ENCODE results near the gene TMEM121B.

TMEM121B gene

DNA sequence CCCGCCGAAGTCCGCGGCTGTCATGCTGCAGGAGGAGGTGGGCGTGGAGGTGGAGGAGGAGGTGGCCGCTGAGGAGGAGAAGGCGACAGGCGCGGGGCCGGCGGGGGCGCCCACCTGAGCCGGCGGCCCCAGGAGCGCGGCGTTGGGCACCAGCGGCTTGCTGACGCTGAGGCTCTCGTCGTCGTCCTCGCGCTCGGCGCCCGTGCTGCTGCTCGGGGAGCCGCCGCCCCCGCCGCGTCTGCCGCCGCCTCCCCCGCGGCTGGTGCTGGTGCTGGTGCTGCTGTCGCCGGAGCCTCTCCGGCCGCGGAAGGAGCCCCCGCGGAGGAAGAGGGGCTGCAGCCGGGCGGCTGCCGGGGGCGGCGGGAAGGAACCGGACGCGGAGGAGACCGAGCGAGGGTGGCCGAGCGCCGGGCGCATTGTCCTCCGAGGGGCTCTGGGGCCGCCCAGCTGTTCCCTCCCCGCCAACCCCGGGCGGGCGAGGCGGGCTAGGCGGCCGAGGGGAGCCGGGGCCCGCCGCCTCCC lies 388 bp downstream of the TMEM121B start:
- no peak for TF ChIP-seq EZH2 (IDR thresholded peaks at IDR 0.05; ENCODE audit: borderline replicate concordance, low read length)
- TF ChIP-seq, protein P1, sequence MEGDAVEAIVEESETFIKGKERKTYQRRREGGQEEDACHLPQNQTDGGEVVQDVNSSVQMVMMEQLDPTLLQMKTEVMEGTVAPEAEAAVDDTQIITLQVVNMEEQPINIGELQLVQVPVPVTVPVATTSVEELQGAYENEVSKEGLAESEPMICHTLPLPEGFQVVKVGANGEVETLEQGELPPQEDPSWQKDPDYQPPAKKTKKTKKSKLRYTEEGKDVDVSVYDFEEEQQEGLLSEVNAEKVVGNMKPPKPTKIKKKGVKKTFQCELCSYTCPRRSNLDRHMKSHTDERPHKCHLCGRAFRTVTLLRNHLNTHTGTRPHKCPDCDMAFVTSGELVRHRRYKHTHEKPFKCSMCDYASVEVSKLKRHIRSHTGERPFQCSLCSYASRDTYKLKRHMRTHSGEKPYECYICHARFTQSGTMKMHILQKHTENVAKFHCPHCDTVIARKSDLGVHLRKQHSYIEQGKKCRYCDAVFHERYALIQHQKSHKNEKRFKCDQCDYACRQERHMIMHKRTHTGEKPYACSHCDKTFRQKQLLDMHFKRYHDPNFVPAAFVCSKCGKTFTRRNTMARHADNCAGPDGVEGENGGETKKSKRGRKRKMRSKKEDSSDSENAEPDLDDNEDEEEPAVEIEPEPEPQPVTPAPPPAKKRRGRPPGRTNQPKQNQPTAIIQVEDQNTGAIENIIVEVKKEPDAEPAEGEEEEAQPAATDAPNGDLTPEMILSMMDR (IDR thresholded peaks at IDR 0.05; ENCODE audit: low read length), result no peak
- no peak overlapping the region; the same call in 1 of the 2 replicates for H3K9ac ChIP-seq (ENCODE audit: low read length)
- H3K27ac ChIP-seq (ENCODE audit: low read depth, low read length, poor library complexity, severe bottlenecking), result no peak overlapping the region

DNA sequence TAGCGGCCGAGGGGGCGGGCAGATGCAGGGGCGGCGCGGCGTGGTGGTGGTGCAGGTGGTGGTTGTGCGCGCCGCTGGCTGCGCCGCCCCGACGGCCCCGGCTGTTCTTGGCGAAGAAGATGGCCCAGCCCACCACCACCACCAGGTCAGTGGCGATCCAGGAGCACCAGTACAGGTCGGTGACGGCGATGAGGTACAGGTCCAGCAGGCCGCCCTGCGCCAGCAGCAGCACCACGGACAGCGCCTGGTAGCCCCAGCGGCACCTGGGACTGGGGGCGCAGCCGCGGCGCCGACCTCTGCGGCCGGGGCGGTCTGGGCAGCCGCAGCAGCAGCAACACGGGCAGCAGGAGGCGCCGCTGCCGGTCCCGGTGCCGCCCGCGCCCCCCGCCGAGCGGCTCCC lies 879 bp downstream of the TMEM121B start:
- H3K4me1 ChIP-seq (ENCODE audit: insufficient read depth, low read length, severe bottlenecking), result no peaks in the 10 kb centered on the region
- no peak overlapping the region for H3K9ac ChIP-seq (ENCODE audit: low read length)

More for the DNA sequence above, 388 bp downstream of the TMEM121B start:
- Histone ChIP-seq H2AFZ (ENCODE audit: low read length) (no peak overlapping the region), H3K4me2 (ENCODE audit: low read length) (peak overlapping the region; percentile 71), H3K4me1 (ENCODE audit: insufficient read depth, low read length, severe bottlenecking) (no peaks in the 10 kb centered on the region), H3K36me3 (ENCODE audit: insufficient read depth, low read length) (no peaks in the 10 kb centered on the region), H3F3A (ENCODE audit: insufficient read depth, low read length) (no peaks in the 10 kb centered on the region), H3K9me3 (ENCODE audit: low read length) (no peaks in the 10 kb centered on the region), H3K4me3 (ENCODE audit: low read depth, low read length, poor library complexity, severe bottlenecking) (peak overlapping the region; percentile 60), H3K27me3 (ENCODE audit: insufficient read depth, low read length) (no peaks in the 10 kb centered on the region), H3K9me2 (ENCODE audit: low read depth, low read length) (no peaks in the 10 kb centered on the region), H4K20me1 (ENCODE audit: insufficient read depth, low read length) (no peaks in the 10 kb centered on the region), H3K79me2 (ENCODE audit: insufficient read depth, low read length) (no peaks in the 10 kb centered on the region)

DNA sequence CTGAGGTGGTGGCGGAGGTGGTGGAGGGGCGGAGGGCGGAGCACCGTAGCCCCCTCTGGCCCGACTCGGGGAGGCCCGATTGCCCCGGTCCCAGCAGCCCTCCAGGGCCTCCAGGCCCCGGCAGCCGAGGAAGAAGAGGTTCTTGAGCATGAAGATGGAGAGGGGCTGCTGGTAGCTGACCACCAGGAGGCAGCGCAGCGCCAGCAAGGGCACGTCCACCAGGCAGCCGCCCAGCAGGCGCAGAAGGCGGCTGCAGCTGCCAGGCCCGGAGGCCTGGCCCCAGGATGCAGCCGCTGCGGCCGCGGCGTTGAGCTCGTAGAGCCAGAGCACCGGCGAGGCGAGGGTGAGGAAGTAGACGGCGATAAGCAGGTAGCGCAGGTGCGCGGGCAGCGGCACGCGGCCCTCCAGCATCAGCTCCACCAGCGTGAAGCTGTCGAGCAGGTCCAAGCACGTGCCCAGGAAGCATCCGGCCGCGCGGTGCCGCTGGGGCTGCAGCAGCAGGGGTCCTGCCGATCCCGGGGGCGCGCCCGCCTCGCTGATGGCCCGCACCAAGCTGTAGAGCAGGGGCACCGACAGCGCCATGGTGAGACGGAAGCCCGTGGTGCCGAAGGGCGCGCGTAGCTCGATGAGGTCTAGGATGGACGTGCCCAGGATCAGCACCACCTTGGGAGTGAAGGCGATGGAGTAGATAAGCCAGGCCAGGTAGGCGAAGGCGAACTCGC lies 1.5 kb downstream of the TMEM121B start:
- Histone ChIP-seq H3K27me3 (ENCODE audit: insufficient read depth, low read length) (0 out of 2 replicates have a peak, but pooled peaks cover 4% of the 10 kb centered on the region), H2AFZ (ENCODE audit: low read length) (no peak overlapping the region), H3K4me2 (ENCODE audit: low read length) (no peak overlapping the region), H3K36me3 (ENCODE audit: insufficient read depth, low read length) (no peaks in the 10 kb centered on the region), H3K79me2 (ENCODE audit: insufficient read depth, low read length) (no peaks in the 10 kb centered on the region), H3K9me2 (ENCODE audit: low read depth, low read length) (no peaks in the 10 kb centered on the region), H3F3A (ENCODE audit: insufficient read depth, low read length) (no peaks in the 10 kb centered on the region), H3K9ac (ENCODE audit: low read length) (no peak overlapping the region), H3K4me1 (ENCODE audit: insufficient read depth, low read length, severe bottlenecking) (no peaks in the 10 kb centered on the region), H4K20me1 (ENCODE audit: insufficient read depth, low read length) (no peaks in the 10 kb centered on the region), H3K27ac (ENCODE audit: low read depth, low read length, poor library complexity, severe bottlenecking) (no peak overlapping the region), H3K9me3 (ENCODE audit: low read length) (no peaks in the 10 kb centered on the region), H3K4me3 (ENCODE audit: low read depth, low read length, poor library complexity, severe bottlenecking) (no peak overlapping the region)
- TF ChIP-seq EZH2 (IDR thresholded peaks at IDR 0.05; ENCODE audit: borderline replicate concordance, low read length), result no peak
- TF ChIP-seq, protein P1 (IDR thresholded peaks at IDR 0.05; ENCODE audit: low read length), result peak; percentile 31; the same call in 1 of the 2 replicates

More for the DNA sequence above, 879 bp downstream of the TMEM121B start:
- Histone ChIP-seq H3F3A (ENCODE audit: insufficient read depth, low read length) (no peaks in the 10 kb centered on the region), H3K27me3 (ENCODE audit: insufficient read depth, low read length) (0 out of 2 replicates have a peak, but pooled peaks cover 1% of the 10 kb centered on the region), H3K4me3 (ENCODE audit: low read depth, low read length, poor library complexity, severe bottlenecking) (peak overlapping the region; percentile 60), H3K9me3 (ENCODE audit: low read length) (no peaks in the 10 kb centered on the region), H3K9me2 (ENCODE audit: low read depth, low read length) (no peaks in the 10 kb centered on the region), H4K20me1 (ENCODE audit: insufficient read depth, low read length) (no peaks in the 10 kb centered on the region), H3K27ac (ENCODE audit: low read depth, low read length, poor library complexity, severe bottlenecking) (no peak overlapping the region), H3K36me3 (ENCODE audit: insufficient read depth, low read length) (no peaks in the 10 kb centered on the region), H3K79me2 (ENCODE audit: insufficient read depth, low read length) (no peaks in the 10 kb centered on the region), H2AFZ (ENCODE audit: low read length) (no peak overlapping the region), H3K4me2 (ENCODE audit: low read length) (no peak overlapping the region)
- TF ChIP-seq, protein P1 (IDR thresholded peaks at IDR 0.05; ENCODE audit: low read length), result no peak
- TF ChIP-seq EZH2 (IDR thresholded peaks at IDR 0.05; ENCODE audit: borderline replicate concordance, low read length), result no peak
